ENCODE measurements around the gene SMIM32.

- TF ChIP-seq, protein P1, sequence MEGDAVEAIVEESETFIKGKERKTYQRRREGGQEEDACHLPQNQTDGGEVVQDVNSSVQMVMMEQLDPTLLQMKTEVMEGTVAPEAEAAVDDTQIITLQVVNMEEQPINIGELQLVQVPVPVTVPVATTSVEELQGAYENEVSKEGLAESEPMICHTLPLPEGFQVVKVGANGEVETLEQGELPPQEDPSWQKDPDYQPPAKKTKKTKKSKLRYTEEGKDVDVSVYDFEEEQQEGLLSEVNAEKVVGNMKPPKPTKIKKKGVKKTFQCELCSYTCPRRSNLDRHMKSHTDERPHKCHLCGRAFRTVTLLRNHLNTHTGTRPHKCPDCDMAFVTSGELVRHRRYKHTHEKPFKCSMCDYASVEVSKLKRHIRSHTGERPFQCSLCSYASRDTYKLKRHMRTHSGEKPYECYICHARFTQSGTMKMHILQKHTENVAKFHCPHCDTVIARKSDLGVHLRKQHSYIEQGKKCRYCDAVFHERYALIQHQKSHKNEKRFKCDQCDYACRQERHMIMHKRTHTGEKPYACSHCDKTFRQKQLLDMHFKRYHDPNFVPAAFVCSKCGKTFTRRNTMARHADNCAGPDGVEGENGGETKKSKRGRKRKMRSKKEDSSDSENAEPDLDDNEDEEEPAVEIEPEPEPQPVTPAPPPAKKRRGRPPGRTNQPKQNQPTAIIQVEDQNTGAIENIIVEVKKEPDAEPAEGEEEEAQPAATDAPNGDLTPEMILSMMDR (IDR thresholded peaks at IDR 0.05), result no peak
- TF ChIP-seq POLR2A (IDR thresholded peaks at IDR 0.05) (no peak), EP300 (IDR thresholded peaks at IDR 0.05) (no peak)
Measured at GRCh38 chr5:136222580-136223235, 29.7 kb upstream of the SMIM32 start.
